Endodermal cell (in vitro differentiated cells): ENCODE measurements around the gene ABL1. TPM values are rescaled to one million over a fixed set of nuclear protein-coding genes. Genes with fewer than 3 reads are reported as not detected.

Experiments used
- DNase-seq: peaks from one replicate; pipeline ENCODE4 v3.0.0-alpha.2; 2017
- H3K27ac ChIP-seq: 2 replicates; pipeline ENCODE4 v1.5.1; 2013; ENCODE audit warnings: mild to moderate bottlenecking, low read depth, low read length, moderate library complexity
- H3K27me3 ChIP-seq: 2 replicates; pipeline ENCODE4 v1.6.1; 2013; ENCODE audit warnings: mild to moderate bottlenecking, low read length, moderate library complexity; ENCODE audit not compliant: insufficient read depth, control insufficient read depth, poor library complexity, severe bottlenecking
- H3K36me3 ChIP-seq: 2 replicates; pipeline ENCODE4 v1.7.0; 2013; ENCODE audit warnings: mild to moderate bottlenecking, low read length, moderate library complexity; ENCODE audit not compliant: control insufficient read depth, insufficient read depth
- H3K4me1 ChIP-seq: one replicate; pipeline ENCODE4 v1.7.0; 2013; ENCODE audit warnings: low read length; ENCODE audit not compliant: control insufficient read depth, insufficient read depth
- H3K4me3 ChIP-seq: 2 replicates; pipeline ENCODE4 v1.5.1; 2013; ENCODE audit warnings: mild to moderate bottlenecking, low read length, moderate library complexity
- H3K9ac ChIP-seq: 2 replicates; pipeline ENCODE4 v1.6.1; 2013; ENCODE audit warnings: mild to moderate bottlenecking, low read length, moderate library complexity; ENCODE audit not compliant: poor library complexity, severe bottlenecking; ENCODE audit errors: extremely low read depth
- H3K9me3 ChIP-seq: 2 replicates; pipeline ENCODE4 v1.6.1; 2013; ENCODE audit warnings: mild to moderate bottlenecking, low read length, moderate library complexity; ENCODE audit not compliant: control insufficient read depth
- H3K27ac Mint-ChIP-seq: 2 replicates; pipeline ENCODE4 v1.8.0; 2020; ENCODE audit warnings: mixed read lengths
- H3K27me3 Mint-ChIP-seq: 2 replicates; pipeline ENCODE4 v1.8.0; 2021; ENCODE audit warnings: mild to moderate bottlenecking, mixed read lengths; ENCODE audit not compliant: insufficient read depth
- H3K36me3 Mint-ChIP-seq: 2 replicates; pipeline ENCODE4 v1.8.0; 2020; ENCODE audit warnings: low read depth, mixed read lengths
- H3K4me1 Mint-ChIP-seq: 2 replicates; pipeline ENCODE4 v1.8.0; 2020; ENCODE audit warnings: mixed read lengths
- H3K4me3 Mint-ChIP-seq: 2 replicates; pipeline ENCODE4 v1.8.0; 2020; ENCODE audit warnings: mild to moderate bottlenecking, moderate library complexity, mixed read lengths
- H3K9me3 Mint-ChIP-seq: 2 replicates; pipeline ENCODE4 v1.8.0; 2020; ENCODE audit warnings: mild to moderate bottlenecking, mixed read lengths
- CTCF ChIP-seq: fragments of 200-600 bp; sonication (generic); conservative IDR thresholded peaks from 2 replicates; pipeline ENCODE4 v1.5.0; 2021; ENCODE audit warnings: antibody characterized with exemption, mild to moderate bottlenecking
- WGBS, 2 experiments: methylation state at CpG; one replicate each; pipeline versions ENCODE4 v1.1.5 to v1.1.7; 2013; ENCODE audit warnings: missing lambda C conversion rate in 2 of 2, mixed read lengths in 1 of 2; ENCODE audit not compliant: insufficient coverage in 1 of 2, insufficient read length in 1 of 2; 5-methylcytosine and 5-hydroxymethylcytosine counted together
- total RNA-seq, 2 donors: library from RNA; stranded (reverse); fragmentation: NEBNext Ultra II Directional in 1 of 2; extraction: Animal tissue kit (Norgen Biotek cat#: 25700) in 1 of 2; gene quantifications; 2 replicates in 1 of 2; 3 replicates in 1 of 2; pipeline ENCODE4 v1.2.1, GENCODE V29; 2021

Gene ABL1
- total RNA-seq, 2 donors from 2014 or later, result 78.8 to 94.1 TPM

- H3K27me3 ChIP-seq, result no peaks in the 10 kb centered on the region
- no peak overlapping the region for H3K4me3 ChIP-seq
- H3K36me3 Mint-ChIP-seq, result no peaks in the 10 kb centered on the region
- WGBS, 2 experiments, result 91 to 94% methylated on average over 17 to 19 of the region's 19 CpGs
- no peak overlapping the region for H3K27ac ChIP-seq
- no peak overlapping the region for H3K27ac Mint-ChIP-seq
- DNase-seq, result no peak
- no peaks in the 10 kb centered on the region for H3K4me1 ChIP-seq
- H3K4me1 Mint-ChIP-seq, result no peaks in the 10 kb centered on the region
- no peaks in the 10 kb centered on the region for H3K27me3 Mint-ChIP-seq
- H3K36me3 ChIP-seq, result no peaks in the 10 kb centered on the region
- no peak for TF ChIP-seq CTCF
- H3K4me3 Mint-ChIP-seq, result no peak overlapping the region
- no peaks in the 10 kb centered on the region for H3K9me3 Mint-ChIP-seq
- H3K9ac ChIP-seq, result no peak overlapping the region
- H3K9me3 ChIP-seq, result no peaks in the 10 kb centered on the region
Observed at GRCh38 chr9:130925050-130925678, 90.1 kb downstream of the ABL1 start.

- H3K27me3 Mint-ChIP-seq, result no peaks in the 10 kb centered on the region
- Histone ChIP-seq H3K36me3 (no peaks in the 10 kb centered on the region), H3K9me3 (no peaks in the 10 kb centered on the region), H3K4me1 (no peaks in the 10 kb centered on the region), H3K4me3 (no peak overlapping the region), H3K9ac (no peak overlapping the region), H3K27ac (no peak overlapping the region), H3K27me3 (no peaks in the 10 kb centered on the region)
- DNase-seq, result no peak
- no peaks in the 10 kb centered on the region for H3K9me3 Mint-ChIP-seq
- no peaks in the 10 kb centered on the region for H3K36me3 Mint-ChIP-seq
- no peaks in the 10 kb centered on the region for H3K4me1 Mint-ChIP-seq
- no peak overlapping the region for H3K27ac Mint-ChIP-seq
- no peak overlapping the region for H3K4me3 Mint-ChIP-seq
- WGBS, 2 experiments, result 92 to 93% methylated on average over 9 to 10 of the region's 10 CpGs
- no peak for TF ChIP-seq CTCF
Observed at GRCh38 chr9:130927338-130927737, 92.3 kb downstream of the ABL1 start.

GRCh38 chr9:130927995-130928900 lies 93.2 kb downstream of the ABL1 start:
- no peak overlapping the region for H3K9ac ChIP-seq
- no peaks in the 10 kb centered on the region for H3K27me3 ChIP-seq
- Mint-ChIP-seq H3K27me3 (peaks cover 2% of the 10 kb centered on the region), H3K27ac (no peak overlapping the region), H3K9me3 (no peaks in the 10 kb centered on the region), H3K36me3 (no peaks in the 10 kb centered on the region), H3K4me1 (peaks cover 2% of the 10 kb centered on the region), H3K4me3 (no peak overlapping the region)
- no peaks in the 10 kb centered on the region for H3K9me3 ChIP-seq
- H3K4me1 ChIP-seq, result no peaks in the 10 kb centered on the region
- no peak for DNase-seq
- 69 to 83% methylated on average over 9 to 14 of the region's 14 CpGs for WGBS, 2 experiments
- TF ChIP-seq CTCF, result no peak
- no peaks in the 10 kb centered on the region for H3K36me3 ChIP-seq
- H3K4me3 ChIP-seq, result no peak overlapping the region
- H3K27ac ChIP-seq, result peak overlapping the region; percentile 34
